K562 (cell line): Measurements from ENCODE around the gene GNGT2. TPM values are rescaled to one million over a fixed set of nuclear protein-coding genes. Genes with fewer than 3 reads are reported as not detected.

Experiments
- ATAC-seq: fragments of 200-7000 bp; cut with Tn5 transposase; 3 replicates; pipeline ENCODE4 v1.9.1; 2020; ENCODE audit warnings: moderate library complexity
- BruUV-seq: library from RNA; stranded (reverse); fragments of 400-500 nt; replicated peaks from 2 replicates; lab custom pipeline; 2021; lab: Mats Ljungman, UMichigan
- CTCF ChIA-PET: fragments of 300-600 bp; formaldehyde crosslinking; extraction: SDS; loops from one replicate; lab custom pipeline; 2021; ENCODE audit warnings: low intra/inter-chr PET ratio; lab: Yijun Ruan, JAX
- POLR2A ChIA-PET: fragments of 300-600, 350-650 bp; sonication (Branson Sonifier 250); formaldehyde crosslinking; extraction: SDS; loops from one replicate; lab custom pipeline; 2021; ENCODE audit warnings: antibody characterized with exemption, inconsistent platforms; lab: Yijun Ruan, JAX
- DNase-seq, 4 experiments: peaks; one replicate each; pipeline versions ENCODE4 v3.0.0 to v3.0.0-alpha.2; 2011 to 2018; ENCODE audit warnings: low spot score in 3 of 4, mixed read lengths in 3 of 4; ENCODE audit errors: extremely low read depth in 1 of 4
- FAIRE-seq: peaks from 2 replicates; lab custom pipeline; 2011; peaks lifted over from hg19 to GRCh38; lab: Jason Lieb, UNC
- H2AFZ ChIP-seq: 2 replicates; pipeline ENCODE4 v1.6.0; 2011; ENCODE audit warnings: low read depth, low read length, control low read depth, inconsistent platforms
- H3K27ac ChIP-seq: fragments of 200-600 bp; 3 replicates; pipeline ENCODE4 v1.8.0; 2011; ENCODE audit warnings: low read depth, mild to moderate bottlenecking, control low read depth, inconsistent platforms, low read length, moderate library complexity, mixed read lengths; ENCODE audit errors: extremely low read depth
- H3K27me3 ChIP-seq, 2 experiments: fragments of 300-600 bp in 1 of 2; 2 replicates in 1 of 2; 3 replicates in 1 of 2; pipeline versions ENCODE4 v1.6.0 to v1.8.0; 2011; ENCODE audit warnings: inconsistent platforms in 2 of 2, low read length in 2 of 2, mild to moderate bottlenecking in 1 of 2, mixed read lengths in 1 of 2, moderate library complexity in 1 of 2; ENCODE audit not compliant: control insufficient read depth in 2 of 2, insufficient read depth in 2 of 2
- H3K36me3 ChIP-seq: fragments of 300-600 bp; 3 replicates; pipeline ENCODE4 v1.8.0; 2011; ENCODE audit warnings: mild to moderate bottlenecking, low read length, inconsistent platforms; ENCODE audit not compliant: control insufficient read depth, insufficient read depth
- H3K4me1 ChIP-seq, 2 experiments: fragments of 200-600 bp in 1 of 2; replicated peaks in 1 of 2; 2 replicates in 1 of 2; 3 replicates in 1 of 2; pipeline versions ENCODE4 v1.5.1 to v1.8.0; 2011; ENCODE audit warnings: inconsistent platforms in 2 of 2, low read length in 2 of 2, mild to moderate bottlenecking in 1 of 2, mixed read lengths in 1 of 2, moderate library complexity in 1 of 2; ENCODE audit not compliant: control insufficient read depth in 2 of 2, insufficient read depth in 2 of 2
- H3K4me2 ChIP-seq: 2 replicates; pipeline ENCODE4 v1.6.1; 2011; ENCODE audit warnings: low read length, control low read depth, inconsistent platforms, mixed read lengths; ENCODE audit not compliant: insufficient read depth
- H3K4me3 ChIP-seq: fragments of 200-600 bp; sonication (generic), shearing (Covaris generic); 2 replicates; pipeline ENCODE4 v1.5.1; 2016; ENCODE audit warnings: control low read depth, inconsistent platforms
- H3K79me2 ChIP-seq: fragments of 200-600 bp; 3 replicates; pipeline ENCODE4 v1.8.0; 2011; ENCODE audit warnings: low read length, inconsistent platforms; ENCODE audit not compliant: control insufficient read depth, insufficient read depth
- H3K9ac ChIP-seq, 2 experiments: 2 replicates each; pipeline versions ENCODE4 v1.6.0 to v1.6.1; 2011; ENCODE audit warnings: low read depth in 2 of 2, low read length in 2 of 2, control low read depth in 1 of 2, inconsistent platforms in 1 of 2, mild to moderate bottlenecking in 1 of 2, mixed read lengths in 1 of 2; ENCODE audit not compliant: insufficient read depth in 1 of 2
- H3K9me1 ChIP-seq: one replicate; pipeline ENCODE4 v1.6.0; 2011; ENCODE audit warnings: inconsistent platforms, mild to moderate bottlenecking, low read length, moderate library complexity; ENCODE audit not compliant: control insufficient read depth, insufficient read depth
- H3K9me3 ChIP-seq: replicated peaks from 2 replicates; pipeline ENCODE4 v1.5.1; 2011; ENCODE audit warnings: low read depth, low read length, inconsistent platforms; ENCODE audit not compliant: control insufficient read depth, insufficient read depth
- H4K20me1 ChIP-seq: replicated peaks from 2 replicates; pipeline ENCODE4 v1.6.1; 2011; ENCODE audit warnings: low read length, inconsistent platforms, mixed read lengths; ENCODE audit not compliant: control insufficient read depth, insufficient read depth
- ARNT ChIP-seq, 2 experiments: fragments of 450-650 bp; IDR thresholded peaks; 2 replicates each; pipeline ENCODE4 v1.6.1; 2016; ENCODE audit warnings: mild to moderate bottlenecking in 1 of 2
- DPF2 ChIP-seq: fragments of 450-650 bp; IDR thresholded peaks from 2 replicates; pipeline ENCODE4 v1.6.1; 2016
- EP300 ChIP-seq: IDR thresholded peaks from 2 replicates; pipeline ENCODE4 v1.6.1; 2012; ENCODE audit warnings: low read length, improper control_type of control experiment
- FIP1L1 ChIP-seq: fragments of 200-400 bp; formaldehyde crosslinking; IDR thresholded peaks from 2 replicates; pipeline ENCODE4 v1.6.1; 2018; ENCODE audit warnings: mild to moderate bottlenecking, low read depth, low read length; ENCODE audit not compliant: poor library complexity, severe bottlenecking
- MEF2D ChIP-seq: conservative IDR thresholded peaks from 2 replicates; pipeline ENCODE4 v1.6.1; 2016; ENCODE audit warnings: low read depth, missing genetic modification characterization, missing compliant biosample characterization
- PHB ChIP-seq: fragments of 250-450 bp; sonication (Bioruptor Pico); IDR thresholded peaks from 2 replicates; pipeline ENCODE4 v1.5.0; 2021
- TAF7 ChIP-seq: fragments of 450-650 bp; IDR thresholded peaks from 2 replicates; pipeline ENCODE4 v1.6.1; 2016; ENCODE audit warnings: missing genetic modification characterization, missing compliant biosample characterization
- ZFP30 ChIP-seq: fragments of 250-450 bp; sonication (Bioruptor Pico); IDR thresholded peaks from 2 replicates; pipeline ENCODE4 v1.8.0; 2022; ENCODE audit warnings: moderate library complexity, mild to moderate bottlenecking, inconsistent platforms, borderline replicate concordance
- WGBS: fragments of 100-300 bp; shearing (Covaris generic); methylation state at CpG from one replicate; pipeline ENCODE4 v1.1.6; 2016; ENCODE audit warnings: low coverage, mixed read lengths; ENCODE audit not compliant: insufficient coverage; ENCODE audit errors: missing lambda C conversion rate; 5-methylcytosine and 5-hydroxymethylcytosine counted together
- in situ Hi-C: fragments of 300-500 bp; cut with MboI; formaldehyde crosslinking; loops from 4 replicates; pipeline ENCODE4 v1.15.0; 2018; ENCODE audit warnings: inconsistent platforms, mixed read lengths
- intact Hi-C: fragments of 100-400 bp; cut with micrococcal nuclease; formaldehyde crosslinking; loops from 2 replicates; pipeline ENCODE4 v1.14.2; 2022
- polyA plus RNA-seq, 8 experiments: library from polyadenylated mRNA; depleted of rRNA in 4 of 8; stranded (reverse) in 5 of 8; unstranded in 3 of 8; fragments of >200 nt; fragmentation: Nextera tagmentation in 2 of 8; fragmentation: Illumina TruSeq in 1 of 8; extraction: Ambion mirVana in 2 of 8; extraction: Trizol in 1 of 8; gene quantifications; 2 replicates each; pipeline versions ENCODE4 v1.2.1 to v1.2.3, GENCODE V29; 2011 to 2014; ENCODE audit warnings: inconsistent platforms in 1 of 8, missing spikeins in 1 of 8
- total RNA-seq, 7 experiments: library from RNA; depleted of rRNA in 6 of 7; stranded (reverse); fragments of >200 nt in 6 of 7; fragmentation: Illumina TruSeq in 2 of 7; extraction: Trizol in 2 of 7; gene quantifications; 2 replicates each; pipeline versions ENCODE4 v1.2.1 to v1.2.3, GENCODE V29; 2011 to 2021; ENCODE audit warnings: low replicate concordance in 1 of 7
- TF ChIP-seq, protein P1 (sequence below), 2 experiments: IDR thresholded peaks; 2 replicates each; pipeline ENCODE4 v1.6.1; 2011; ENCODE audit warnings: borderline replicate concordance in 1 of 2, control low read depth in 1 of 2, low read depth in 1 of 2, low read length in 1 of 2, mild to moderate bottlenecking in 1 of 2, mixed read lengths in 1 of 2, moderate library complexity in 1 of 2; ENCODE audit not compliant: insufficient read depth in 1 of 2, insufficient read length in 1 of 2, poor library complexity in 1 of 2, severe bottlenecking in 1 of 2; ENCODE audit errors: extremely low read depth in 1 of 2
- TF ChIP-seq, protein P2 (sequence below): fragments of 250-450 bp; sonication (Bioruptor Pico); IDR thresholded peaks from 2 replicates; pipeline ENCODE4 v1.9.0; 2021; ENCODE audit warnings: mild to moderate bottlenecking

GNGT2 gene
- total and polyA plus RNA-seq, 9 of the 15 experiments (the other 6 are each of a cell fraction or from before 2014, with no cell fraction given), result not detected

DNA sequence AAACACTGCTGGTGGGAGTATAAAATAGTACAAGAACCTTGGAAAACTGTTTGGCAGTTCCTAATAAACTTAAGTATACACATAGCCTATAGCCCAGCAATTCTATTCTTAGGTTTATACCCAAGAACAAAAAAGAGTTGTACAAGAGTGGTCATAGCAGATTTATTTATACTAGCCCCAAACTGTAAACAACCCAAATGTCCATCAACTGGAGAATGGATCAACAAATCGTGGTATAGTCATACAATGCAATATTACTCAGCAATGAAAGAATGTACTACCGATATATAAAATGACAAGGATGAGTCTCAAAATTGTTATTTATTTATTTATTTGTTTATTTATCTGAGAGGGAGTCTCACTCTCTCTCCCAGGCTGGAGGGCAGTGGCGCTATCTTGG, 23.1 kb downstream of the GNGT2 start:
- 2% methylated on average over 3 of the region's 3 CpGs for WGBS
- no peak for TF ChIP-seq DPF2
- TF ChIP-seq, protein P1, sequence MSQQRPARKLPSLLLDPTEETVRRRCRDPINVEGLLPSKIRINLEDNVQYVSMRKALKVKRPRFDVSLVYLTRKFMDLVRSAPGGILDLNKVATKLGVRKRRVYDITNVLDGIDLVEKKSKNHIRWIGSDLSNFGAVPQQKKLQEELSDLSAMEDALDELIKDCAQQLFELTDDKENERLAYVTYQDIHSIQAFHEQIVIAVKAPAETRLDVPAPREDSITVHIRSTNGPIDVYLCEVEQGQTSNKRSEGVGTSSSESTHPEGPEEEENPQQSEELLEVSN (IDR thresholded peaks at IDR 0.05; ENCODE audit: borderline replicate concordance in 1 of 2, extremely low read depth in 1 of 2, insufficient read depth in 1 of 2, insufficient read length in 1 of 2, low read depth in 1 of 2, low read length in 1 of 2, poor library complexity in 1 of 2, severe bottlenecking in 1 of 2), result no peak
- TF ChIP-seq, protein P2, sequence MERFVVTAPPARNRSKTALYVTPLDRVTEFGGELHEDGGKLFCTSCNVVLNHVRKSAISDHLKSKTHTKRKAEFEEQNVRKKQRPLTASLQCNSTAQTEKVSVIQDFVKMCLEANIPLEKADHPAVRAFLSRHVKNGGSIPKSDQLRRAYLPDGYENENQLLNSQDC (CRISPR knock-in tag), result no peak
- no peak for TF ChIP-seq TAF7 (tag)
- no peak for TF ChIP-seq PHB (CRISPR knock-in tag)
- TF ChIP-seq FIP1L1, result no peak
- TF ChIP-seq EP300, result no peak
- TF ChIP-seq MEF2D (tag), result no peak
- TF ChIP-seq ARNT (IDR thresholded peaks at IDR 0.05), result no peak
- TF ChIP-seq ZFP30 (CRISPR knock-in tag), result no peak
- H3K9me1 ChIP-seq, result no peaks in the 10 kb centered on the region
- CTCF ChIA-PET, result no interaction called here
- POLR2A ChIA-PET, result no interaction called here
- intact Hi-C loops (no loop called here), in situ Hi-C loops (no loop called here)
- no peak for FAIRE-seq
- H3K36me3 ChIP-seq, result no peaks in the 10 kb centered on the region
- H2AFZ ChIP-seq, result no peak overlapping the region
- BruUV-seq, result no TSS peak
- H3K27me3 ChIP-seq, result no peaks in the 10 kb centered on the region
- no peak for DNase-seq
- H3K9ac ChIP-seq, result no peak overlapping the region
- H3K9me3 ChIP-seq, result 0 out of 2 replicates have a peak, but pooled peaks cover 3% of the 10 kb centered on the region
- peaks cover 0 to 5% of the 10 kb centered on the region in 2 experiments; a peak in 2 of 5 replicates for H3K4me1 ChIP-seq
- H3K79me2 ChIP-seq, result no peaks in the 10 kb centered on the region
- no peak overlapping the region for H3K4me3 ChIP-seq
- H3K27ac ChIP-seq, result no peak overlapping the region
- H4K20me1 ChIP-seq, result no peaks in the 10 kb centered on the region
- ATAC-seq, result no peak
- H3K4me2 ChIP-seq, result no peak overlapping the region
